ENCODE data around the gene KLF6.

Gene KLF6

DNA sequence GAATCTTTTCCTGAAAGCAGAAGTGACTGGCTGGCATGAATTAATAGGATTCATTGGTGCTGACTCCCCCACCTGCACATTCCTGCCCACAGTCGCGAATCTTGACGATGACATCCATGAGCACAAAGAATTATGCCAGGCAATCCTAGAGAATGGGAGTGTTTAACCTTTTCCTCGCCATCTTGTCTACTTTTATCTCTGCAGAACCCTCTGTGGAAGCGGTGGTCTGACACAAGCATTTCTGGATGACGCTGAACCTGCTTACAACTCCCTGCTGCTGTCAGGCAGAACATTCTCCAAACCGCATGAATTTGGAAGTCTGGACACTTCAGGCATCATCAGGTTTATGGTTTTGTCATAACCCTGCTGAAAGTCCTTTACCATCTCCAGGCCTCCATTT is 36.5 kb downstream of the KLF6 start:
- Histone ChIP-seq H3K27me3 (ENCODE audit: low read length) (no peaks in the 10 kb centered on the region), H3K27ac (ENCODE audit: low read depth, low read length) (no peak overlapping the region), H3K9ac (ENCODE audit: low read length) (no peak overlapping the region), H3K79me2 (ENCODE audit: insufficient read depth, low read length) (no peaks in the 10 kb centered on the region), H3K36me3 (ENCODE audit: low read length) (no peaks in the 10 kb centered on the region), H2AFZ (ENCODE audit: low read depth, low read length, severe bottlenecking) (no peak overlapping the region), H3K9me3 (ENCODE audit: insufficient read depth, low read length) (no peaks in the 10 kb centered on the region), H3K4me2 (ENCODE audit: low read depth, low read length, poor library complexity, severe bottlenecking) (no peak overlapping the region), H3K4me3 (ENCODE audit: insufficient read depth, low read length, poor library complexity, severe bottlenecking) (no peak overlapping the region), H3K9me2 (replicated peaks; ENCODE audit: insufficient read depth, low read length) (no peaks in the 10 kb centered on the region), H4K20me1 (ENCODE audit: low read depth, low read length) (no peaks in the 10 kb centered on the region), H3F3A (ENCODE audit: insufficient read depth) (no peaks in the 10 kb centered on the region)
- TF ChIP-seq EZH2phosphoT487 (conservative IDR thresholded peaks at IDR 0.05; ENCODE audit: low read length), result no peak
- TF ChIP-seq, protein P1, sequence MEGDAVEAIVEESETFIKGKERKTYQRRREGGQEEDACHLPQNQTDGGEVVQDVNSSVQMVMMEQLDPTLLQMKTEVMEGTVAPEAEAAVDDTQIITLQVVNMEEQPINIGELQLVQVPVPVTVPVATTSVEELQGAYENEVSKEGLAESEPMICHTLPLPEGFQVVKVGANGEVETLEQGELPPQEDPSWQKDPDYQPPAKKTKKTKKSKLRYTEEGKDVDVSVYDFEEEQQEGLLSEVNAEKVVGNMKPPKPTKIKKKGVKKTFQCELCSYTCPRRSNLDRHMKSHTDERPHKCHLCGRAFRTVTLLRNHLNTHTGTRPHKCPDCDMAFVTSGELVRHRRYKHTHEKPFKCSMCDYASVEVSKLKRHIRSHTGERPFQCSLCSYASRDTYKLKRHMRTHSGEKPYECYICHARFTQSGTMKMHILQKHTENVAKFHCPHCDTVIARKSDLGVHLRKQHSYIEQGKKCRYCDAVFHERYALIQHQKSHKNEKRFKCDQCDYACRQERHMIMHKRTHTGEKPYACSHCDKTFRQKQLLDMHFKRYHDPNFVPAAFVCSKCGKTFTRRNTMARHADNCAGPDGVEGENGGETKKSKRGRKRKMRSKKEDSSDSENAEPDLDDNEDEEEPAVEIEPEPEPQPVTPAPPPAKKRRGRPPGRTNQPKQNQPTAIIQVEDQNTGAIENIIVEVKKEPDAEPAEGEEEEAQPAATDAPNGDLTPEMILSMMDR (IDR thresholded peaks at IDR 0.05; ENCODE audit: insufficient read depth, low read length, poor library complexity, severe bottlenecking), result no peak

DNA sequence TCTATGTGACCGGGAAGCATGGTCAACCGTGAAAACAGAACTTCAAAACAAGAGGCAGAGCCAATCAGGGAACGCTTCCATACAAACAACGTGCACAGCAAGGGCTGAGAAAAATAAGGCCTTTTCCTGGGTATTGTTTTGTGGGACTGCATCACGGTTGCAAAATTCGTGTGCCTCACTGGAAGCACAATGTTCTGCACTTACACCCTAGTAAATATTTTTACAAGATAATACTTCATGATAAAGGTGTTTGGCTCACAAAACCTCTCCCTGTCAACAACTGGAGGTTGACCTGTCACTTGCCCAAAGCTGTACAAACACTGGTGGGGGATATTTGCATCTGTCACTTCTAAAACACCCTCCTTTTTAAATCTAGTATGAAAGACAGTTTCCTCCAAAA is 37.0 kb downstream of the KLF6 start:
- Histone ChIP-seq H3K4me2 (ENCODE audit: low read depth, low read length, poor library complexity, severe bottlenecking) (no peak overlapping the region), H4K20me1 (ENCODE audit: low read depth, low read length) (no peaks in the 10 kb centered on the region), H3K36me3 (ENCODE audit: low read length) (no peaks in the 10 kb centered on the region), H3K9me2 (replicated peaks; ENCODE audit: insufficient read depth, low read length) (no peaks in the 10 kb centered on the region), H3K79me2 (ENCODE audit: insufficient read depth, low read length) (no peaks in the 10 kb centered on the region), H3K9me3 (ENCODE audit: insufficient read depth, low read length) (no peaks in the 10 kb centered on the region), H2AFZ (ENCODE audit: low read depth, low read length, severe bottlenecking) (no peak overlapping the region), H3K9ac (ENCODE audit: low read length) (no peak overlapping the region), H3K27ac (ENCODE audit: low read depth, low read length) (no peak overlapping the region), H3F3A (ENCODE audit: insufficient read depth) (no peaks in the 10 kb centered on the region), H3K27me3 (ENCODE audit: low read length) (no peaks in the 10 kb centered on the region), H3K4me3 (ENCODE audit: insufficient read depth, low read length, poor library complexity, severe bottlenecking) (no peak overlapping the region)
- TF ChIP-seq, protein P1 (IDR thresholded peaks at IDR 0.05; ENCODE audit: insufficient read depth, low read length, poor library complexity, severe bottlenecking), result no peak
- no peak for TF ChIP-seq EZH2phosphoT487 (conservative IDR thresholded peaks at IDR 0.05; ENCODE audit: low read length)

DNA sequence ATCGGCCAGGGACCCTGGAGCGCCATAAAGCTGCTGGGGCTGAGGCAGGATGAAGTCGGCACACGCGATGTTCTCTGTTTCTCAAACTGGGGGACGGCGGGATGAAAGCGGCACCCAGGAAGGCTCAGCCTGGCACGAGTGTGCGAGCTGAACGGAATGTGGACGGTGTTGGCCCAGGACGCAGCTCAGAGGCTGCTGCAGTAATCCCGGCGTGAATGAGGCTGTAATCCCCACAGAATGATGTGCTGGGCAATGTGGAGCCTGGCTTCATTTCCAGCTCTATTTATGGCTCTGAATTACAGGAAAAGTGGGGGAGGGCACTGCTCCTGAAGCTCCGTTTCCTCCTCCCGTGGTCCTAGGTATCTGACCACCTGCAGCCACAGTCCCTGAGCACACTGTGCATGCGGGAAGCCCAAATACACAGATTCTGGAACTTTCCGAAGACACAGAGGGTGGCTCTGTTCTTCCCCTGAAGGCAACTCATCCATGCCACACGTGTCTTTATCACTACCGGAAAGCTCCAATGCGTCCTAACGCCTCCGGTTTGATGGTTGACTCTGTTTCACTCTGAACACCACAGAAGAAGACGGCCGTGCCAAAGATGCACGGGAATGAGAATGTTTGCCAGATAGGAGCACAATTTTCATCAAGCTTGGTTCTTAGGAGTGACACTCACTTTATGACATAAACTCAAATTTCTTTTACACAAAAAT is 37.6 kb downstream of the KLF6 start:
- TF ChIP-seq EZH2phosphoT487 (conservative IDR thresholded peaks at IDR 0.05; ENCODE audit: low read length), result no peak
- TF ChIP-seq, protein P1 (IDR thresholded peaks at IDR 0.05; ENCODE audit: insufficient read depth, low read length, poor library complexity, severe bottlenecking), result no peak

More for the DNA sequence above, 37.6 kb downstream of the KLF6 start:
- H3K4me2 ChIP-seq (ENCODE audit: low read depth, low read length, poor library complexity, severe bottlenecking), result no peak overlapping the region
- no peaks in the 10 kb centered on the region for H3K36me3 ChIP-seq (ENCODE audit: low read length)
- no peak overlapping the region for H2AFZ ChIP-seq (ENCODE audit: low read depth, low read length, severe bottlenecking)
- no peaks in the 10 kb centered on the region for H3K9me3 ChIP-seq (ENCODE audit: insufficient read depth, low read length)
- no peaks in the 10 kb centered on the region for H3K79me2 ChIP-seq (ENCODE audit: insufficient read depth, low read length)
- no peaks in the 10 kb centered on the region for H3K27me3 ChIP-seq (ENCODE audit: low read length)
- no peaks in the 10 kb centered on the region for H3K9me2 ChIP-seq (replicated peaks; ENCODE audit: insufficient read depth, low read length)
- H3K9ac ChIP-seq (ENCODE audit: low read length), result no peak overlapping the region
- H4K20me1 ChIP-seq (ENCODE audit: low read depth, low read length), result no peaks in the 10 kb centered on the region
- no peak overlapping the region for H3K4me3 ChIP-seq (ENCODE audit: insufficient read depth, low read length, poor library complexity, severe bottlenecking)
- no peaks in the 10 kb centered on the region for H3F3A ChIP-seq (ENCODE audit: insufficient read depth)
- H3K27ac ChIP-seq (ENCODE audit: low read depth, low read length), result no peak overlapping the region
